Measurements from ENCODE around the gene PTK7. TPM values are rescaled to one million over a fixed set of nuclear protein-coding genes. Genes with fewer than 3 reads are reported as not detected.

Gene PTK7
- total and polyA plus RNA-seq, 2 donors (not counting 1 experiment from before 2014, with no cell fraction given): not detected

DNA sequence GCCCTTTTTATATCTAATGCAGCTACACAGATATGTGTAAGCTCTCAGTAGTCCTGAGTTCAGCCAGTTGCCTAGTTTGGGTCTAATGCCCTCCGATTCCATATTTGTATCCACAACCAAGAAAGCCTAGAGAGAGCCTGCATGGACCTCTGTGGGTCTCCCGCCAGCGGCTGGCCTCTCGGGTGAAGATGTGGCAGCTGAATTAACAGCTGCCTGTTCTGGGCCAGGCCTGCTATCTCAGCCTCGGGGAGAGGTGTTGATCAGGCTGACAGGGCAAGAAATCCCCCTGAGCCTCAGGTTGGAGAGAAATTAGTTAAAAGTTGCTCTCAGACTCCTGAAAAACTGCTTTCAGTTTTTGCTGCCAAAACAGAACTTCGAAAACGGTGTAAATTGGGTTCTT, 19.8 kb downstream of the PTK7 start:
- H3K36me3 ChIP-seq (replicated peaks in 1 of 2; ENCODE audit: control extremely low read depth in 1 of 2, control insufficient read depth in 1 of 2, extremely low read depth in 1 of 2, insufficient read depth in 2 of 2, low read length in 1 of 2): no peaks in the 10 kb centered on the region
- CTCF ChIA-PET: no interaction called here
- H3K4me1 Mint-ChIP-seq: peaks cover 5% of the 10 kb centered on the region

DNA sequence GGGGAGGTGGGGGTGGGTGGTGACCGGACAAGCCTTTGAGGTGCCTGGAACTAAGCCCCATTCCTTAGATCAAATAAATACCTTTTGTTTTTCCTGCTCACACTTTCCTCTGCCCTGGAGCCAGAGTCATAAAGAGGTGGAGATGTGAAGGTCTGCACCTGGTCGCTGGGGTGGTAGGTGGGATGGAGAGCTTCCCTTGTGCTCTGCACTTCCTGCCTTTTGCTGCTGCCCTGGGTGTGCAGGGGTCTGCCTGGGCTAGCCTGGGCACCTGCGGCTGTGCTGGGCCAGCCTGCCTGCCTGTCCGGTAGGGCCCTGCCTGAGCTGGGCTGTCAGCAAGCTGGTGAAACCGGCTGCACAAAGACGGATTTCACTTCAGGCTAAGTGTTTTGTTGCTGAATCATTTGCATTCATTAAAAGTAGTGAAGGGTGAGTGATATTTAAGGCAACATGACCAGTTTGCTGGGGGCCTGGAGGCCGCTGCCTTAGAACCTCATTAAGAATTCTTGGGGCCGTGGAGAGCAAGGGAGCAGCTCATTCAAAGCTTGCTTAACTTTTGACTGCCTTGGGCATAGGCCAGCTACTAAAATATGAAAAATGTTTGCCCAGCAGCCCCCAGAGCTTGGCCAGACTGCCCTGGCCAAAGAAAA, 20.5 kb downstream of the PTK7 start:
- H3K27ac ChIP-seq (ENCODE audit: low read length in 2 of 2): no peak overlapping the region
- no peaks in the 10 kb centered on the region for H3K27me3 Mint-ChIP-seq
- DNase-seq (no peak), ATAC-seq (ENCODE audit: low read depth) (no peak)
- no peak overlapping the region for H3K27ac Mint-ChIP-seq
- 68% methylated on average over 7 of the region's 8 CpGs for WGBS (ENCODE audit: insufficient coverage)
- no peak overlapping the region for H3K4me3 Mint-ChIP-seq
- no peaks in the 10 kb centered on the region for H3K9me3 ChIP-seq (ENCODE audit: control extremely low read depth in 1 of 3, control insufficient read depth in 2 of 3, insufficient read depth in 1 of 3, low read length in 2 of 3)
- no peak overlapping the region for H3K4me2 ChIP-seq (replicated peaks; ENCODE audit: low read depth, low read length, poor library complexity, severe bottlenecking)
- no peaks in the 10 kb centered on the region for H3K79me2 ChIP-seq (ENCODE audit: control insufficient read depth, insufficient read depth, low read length)
- POLR2A ChIA-PET: interaction anchor here (0.6 kb wide), 1 partner anchor 215 kb away, joined by 4 read pairs; no protein-coding TSS in a partner anchor
- H3K9ac ChIP-seq (ENCODE audit: low read length): no peak overlapping the region
- peak overlapping the region; percentile 41 for H2AFZ ChIP-seq (ENCODE audit: insufficient read depth, low read depth, low read length, poor library complexity, severe bottlenecking)
- peaks cover 5% of the 10 kb centered on the region for H3K4me1 Mint-ChIP-seq
- H3K9me3 Mint-ChIP-seq (ENCODE audit: insufficient read depth): no peaks in the 10 kb centered on the region
- no peaks in the 10 kb centered on the region for H4K20me1 ChIP-seq (ENCODE audit: control insufficient read depth, insufficient read depth, low read length, poor library complexity, severe bottlenecking)
- intact Hi-C loops (cut with micrococcal nuclease): no loop called here
- H3K4me3 ChIP-seq (ENCODE audit: control extremely low read depth in 1 of 5, extremely low read depth in 1 of 5, insufficient read depth in 1 of 5, low read depth in 2 of 5, low read length in 4 of 5): no peak overlapping the region
- no peaks in the 10 kb centered on the region for H3K4me1 ChIP-seq (ENCODE audit: control insufficient read depth in 2 of 2, insufficient read depth in 2 of 2, low read length in 2 of 2)
- no peaks in the 10 kb centered on the region for H3K27me3 ChIP-seq (replicated peaks in 1 of 4; ENCODE audit: control extremely low read depth in 1 of 4, control insufficient read depth in 3 of 4, insufficient read depth in 4 of 4, low read length in 3 of 4)
- CTCF ChIA-PET: no interaction called here
- no peaks in the 10 kb centered on the region for H3K36me3 ChIP-seq (replicated peaks in 1 of 2; ENCODE audit: control extremely low read depth in 1 of 2, control insufficient read depth in 1 of 2, extremely low read depth in 1 of 2, insufficient read depth in 2 of 2, low read length in 1 of 2)
- TF ChIP-seq EZH2 (IDR thresholded peaks at IDR 0.05; ENCODE audit: borderline replicate concordance, insufficient read depth, low read depth, low read length, poor library complexity, severe bottlenecking): no peak
- TF ChIP-seq, protein P1, sequence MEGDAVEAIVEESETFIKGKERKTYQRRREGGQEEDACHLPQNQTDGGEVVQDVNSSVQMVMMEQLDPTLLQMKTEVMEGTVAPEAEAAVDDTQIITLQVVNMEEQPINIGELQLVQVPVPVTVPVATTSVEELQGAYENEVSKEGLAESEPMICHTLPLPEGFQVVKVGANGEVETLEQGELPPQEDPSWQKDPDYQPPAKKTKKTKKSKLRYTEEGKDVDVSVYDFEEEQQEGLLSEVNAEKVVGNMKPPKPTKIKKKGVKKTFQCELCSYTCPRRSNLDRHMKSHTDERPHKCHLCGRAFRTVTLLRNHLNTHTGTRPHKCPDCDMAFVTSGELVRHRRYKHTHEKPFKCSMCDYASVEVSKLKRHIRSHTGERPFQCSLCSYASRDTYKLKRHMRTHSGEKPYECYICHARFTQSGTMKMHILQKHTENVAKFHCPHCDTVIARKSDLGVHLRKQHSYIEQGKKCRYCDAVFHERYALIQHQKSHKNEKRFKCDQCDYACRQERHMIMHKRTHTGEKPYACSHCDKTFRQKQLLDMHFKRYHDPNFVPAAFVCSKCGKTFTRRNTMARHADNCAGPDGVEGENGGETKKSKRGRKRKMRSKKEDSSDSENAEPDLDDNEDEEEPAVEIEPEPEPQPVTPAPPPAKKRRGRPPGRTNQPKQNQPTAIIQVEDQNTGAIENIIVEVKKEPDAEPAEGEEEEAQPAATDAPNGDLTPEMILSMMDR (IDR thresholded peaks at IDR 0.05): no peak

More for the DNA sequence above, 19.8 kb downstream of the PTK7 start:
- H3K27me3 Mint-ChIP-seq: no peaks in the 10 kb centered on the region
- Histone ChIP-seq H3K4me3 (ENCODE audit: control extremely low read depth in 1 of 5, extremely low read depth in 1 of 5, insufficient read depth in 1 of 5, low read depth in 2 of 5, low read length in 4 of 5) (no peak overlapping the region), H3K9ac (ENCODE audit: low read length) (no peak overlapping the region), H3K4me2 (replicated peaks; ENCODE audit: low read depth, low read length, poor library complexity, severe bottlenecking) (no peak overlapping the region), H2AFZ (ENCODE audit: insufficient read depth, low read depth, low read length, poor library complexity, severe bottlenecking) (peak overlapping the region; percentile 41), H3K27me3 (replicated peaks in 1 of 4; ENCODE audit: control extremely low read depth in 1 of 4, control insufficient read depth in 3 of 4, insufficient read depth in 4 of 4, low read length in 3 of 4) (no peaks in the 10 kb centered on the region), H3K4me1 (ENCODE audit: control insufficient read depth in 2 of 2, insufficient read depth in 2 of 2, low read length in 2 of 2) (no peaks in the 10 kb centered on the region), H4K20me1 (ENCODE audit: control insufficient read depth, insufficient read depth, low read length, poor library complexity, severe bottlenecking) (no peaks in the 10 kb centered on the region), H3K79me2 (ENCODE audit: control insufficient read depth, insufficient read depth, low read length) (no peaks in the 10 kb centered on the region), H3K9me3 (ENCODE audit: control extremely low read depth in 1 of 3, control insufficient read depth in 2 of 3, insufficient read depth in 1 of 3, low read length in 2 of 3) (no peaks in the 10 kb centered on the region), H3K27ac (ENCODE audit: low read length in 2 of 2) (no peak overlapping the region)
- no peak for ATAC-seq (ENCODE audit: low read depth)
- TF ChIP-seq, protein P1 (IDR thresholded peaks at IDR 0.05): no peak
- TF ChIP-seq EZH2 (IDR thresholded peaks at IDR 0.05; ENCODE audit: borderline replicate concordance, insufficient read depth, low read depth, low read length, poor library complexity, severe bottlenecking): no peak
- DNase-seq: no peak
- H3K27ac Mint-ChIP-seq: no peak overlapping the region
- H3K9me3 Mint-ChIP-seq (ENCODE audit: insufficient read depth): no peaks in the 10 kb centered on the region
- 50% methylated on average over 7 of the region's 7 CpGs for WGBS (ENCODE audit: insufficient coverage)
- POLR2A ChIA-PET: no interaction called here
- intact Hi-C loops (cut with micrococcal nuclease): no loop called here
- no peak overlapping the region for H3K4me3 Mint-ChIP-seq
